GM19238 (cell line): ENCODE measurements around the gene TSPAN5.
"Not testable (repeated sequence)": the region's sequence is repeated elsewhere in the genome, so short reads cannot be mapped to it uniquely, and the experiment has no call there.

Experiments used
- DNase-seq: peaks from one replicate; pipeline ENCODE4 v3.0.0; 2011; ENCODE audit warnings: low spot score; ENCODE audit not compliant: insufficient read length

Gene TSPAN5

GRCh38 chr4:98466868-98467599, 191.4 kb downstream of the TSPAN5 start:
- no peak for DNase-seq

- DNase-seq = no peak
Measured at GRCh38 chr4:98462487-98462886, 195.9 kb downstream of the TSPAN5 start.

DNA sequence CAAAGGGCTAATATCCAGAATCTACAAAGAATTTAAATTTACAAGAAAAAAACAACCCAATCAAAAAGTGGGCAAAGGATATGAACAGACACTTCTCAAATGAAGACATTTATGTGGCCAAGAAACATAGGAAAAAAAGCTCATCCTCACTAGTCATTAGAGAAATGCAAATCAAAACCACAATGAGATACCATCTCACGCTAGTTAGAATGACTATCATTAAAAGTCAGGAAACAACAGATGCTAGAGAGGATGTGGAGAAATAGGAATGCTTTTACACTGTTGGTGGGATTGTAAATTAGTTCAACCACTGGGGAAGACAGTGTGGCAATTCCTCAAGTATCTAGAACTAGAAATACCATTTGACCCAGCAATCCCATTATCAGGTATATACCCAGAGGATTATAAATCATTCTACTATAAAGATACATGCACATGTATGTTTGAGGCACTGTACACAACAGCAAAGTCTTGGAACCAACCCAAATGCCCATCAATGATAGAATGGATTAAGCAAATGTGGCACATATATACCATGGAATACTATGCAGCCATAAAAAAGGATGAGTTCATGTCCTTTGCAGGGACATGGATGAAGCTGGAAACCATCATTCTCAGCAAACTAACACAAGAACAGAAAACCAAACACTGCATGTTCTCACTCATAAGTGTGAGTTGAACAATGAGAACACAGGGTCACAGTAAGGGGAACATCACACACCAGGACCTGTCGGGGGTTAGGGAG, 197.1 kb downstream of the TSPAN5 start:
- not testable (repeated sequence) for DNase-seq

DNA sequence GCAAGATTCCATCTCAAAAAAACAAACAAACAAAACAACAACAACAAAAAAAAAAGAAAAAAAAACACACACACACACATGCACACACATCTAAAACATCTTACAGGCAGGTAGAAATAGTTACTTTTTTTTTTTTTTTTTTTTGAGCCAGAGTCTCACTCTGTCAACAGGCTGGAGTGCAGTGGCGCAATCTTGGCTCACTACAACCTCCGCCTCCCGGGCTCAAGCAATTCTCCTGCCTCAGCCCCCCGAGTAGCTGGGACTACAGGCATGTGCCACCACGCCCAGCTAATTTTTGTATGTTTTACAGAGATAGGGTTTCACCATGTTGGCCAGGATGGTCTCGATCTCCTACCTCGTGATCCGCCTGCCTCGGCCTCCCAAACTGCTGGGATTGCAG, 201.0 kb downstream of the TSPAN5 start:
- DNase-seq = not testable (repeated sequence)

- no peak for DNase-seq
Measured at GRCh38 chr4:98452091-98452490, 206.3 kb downstream of the TSPAN5 start.

DNA sequence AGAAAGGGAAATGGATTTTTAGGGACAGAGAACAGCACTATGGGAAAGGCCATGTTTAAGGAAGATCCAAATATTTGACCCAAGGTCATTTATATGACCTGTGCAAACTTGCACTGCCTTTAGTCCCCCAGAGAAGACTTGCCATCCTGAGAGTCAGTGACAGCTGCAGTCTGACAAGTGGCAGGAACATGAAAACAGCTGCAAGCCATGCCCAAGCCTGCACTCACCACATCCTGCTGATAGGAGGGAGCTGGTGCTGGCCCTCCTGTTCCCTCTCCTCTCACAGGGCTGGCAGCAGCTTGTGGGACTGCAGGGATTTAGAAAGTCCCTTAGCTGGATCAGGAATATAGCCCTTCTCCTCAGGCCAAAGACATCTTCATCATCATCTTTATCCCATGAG, 209.5 kb downstream of the TSPAN5 start:
- DNase-seq = no peak

- DNase-seq = no peak
Measured at GRCh38 chr4:98447648-98448047, 210.8 kb downstream of the TSPAN5 start.

DNA sequence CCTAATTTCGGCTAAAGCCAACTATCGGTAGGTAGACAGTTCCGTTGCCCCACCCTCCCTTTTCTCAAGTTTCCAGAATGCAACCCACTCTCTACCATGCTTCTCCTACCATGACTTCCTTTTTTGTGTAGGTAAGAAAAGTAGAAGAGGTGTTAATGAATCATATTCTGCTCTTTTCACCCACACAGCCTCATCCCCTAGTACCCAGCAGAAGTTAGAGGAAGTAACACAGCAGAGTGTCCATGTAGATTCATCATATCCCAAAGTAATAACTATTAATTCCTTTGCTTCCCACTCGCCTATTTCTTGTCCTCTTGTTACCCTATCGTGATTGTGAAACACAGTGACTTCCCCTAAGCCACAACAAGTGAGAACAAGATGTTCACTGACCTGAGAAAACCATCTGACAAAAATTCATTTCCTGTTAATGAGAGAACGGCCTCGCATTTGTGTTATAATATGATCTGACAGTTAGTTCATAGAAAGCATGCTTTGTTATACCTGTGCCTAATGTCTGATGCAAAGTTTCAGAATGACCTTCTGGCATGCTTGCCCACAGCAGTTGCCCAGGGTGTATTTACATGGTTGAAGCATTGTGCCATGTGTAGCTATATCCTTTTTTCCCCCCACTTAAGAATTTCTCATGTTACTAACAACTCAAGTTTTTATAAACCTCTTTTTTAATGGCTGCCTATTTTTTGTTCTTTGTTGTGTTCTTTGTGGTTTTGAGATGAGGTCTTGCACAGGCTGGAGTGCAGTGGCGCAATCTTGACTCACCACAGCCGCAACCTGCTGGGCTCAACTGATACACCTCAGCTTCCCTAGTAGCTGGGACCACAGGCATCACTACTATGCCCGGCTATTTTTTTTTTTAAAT, 211.7 kb downstream of the TSPAN5 start:
- DNase-seq = no peak

GRCh38 chr4:98444371-98444770, 214.0 kb downstream of the TSPAN5 start:
- DNase-seq = no peak

GRCh38 chr4:98434816-98435215, 223.6 kb downstream of the TSPAN5 start:
- DNase-seq = no peak

GRCh38 chr4:98433691-98434090, 224.7 kb downstream of the TSPAN5 start:
- DNase-seq = no peak

DNA sequence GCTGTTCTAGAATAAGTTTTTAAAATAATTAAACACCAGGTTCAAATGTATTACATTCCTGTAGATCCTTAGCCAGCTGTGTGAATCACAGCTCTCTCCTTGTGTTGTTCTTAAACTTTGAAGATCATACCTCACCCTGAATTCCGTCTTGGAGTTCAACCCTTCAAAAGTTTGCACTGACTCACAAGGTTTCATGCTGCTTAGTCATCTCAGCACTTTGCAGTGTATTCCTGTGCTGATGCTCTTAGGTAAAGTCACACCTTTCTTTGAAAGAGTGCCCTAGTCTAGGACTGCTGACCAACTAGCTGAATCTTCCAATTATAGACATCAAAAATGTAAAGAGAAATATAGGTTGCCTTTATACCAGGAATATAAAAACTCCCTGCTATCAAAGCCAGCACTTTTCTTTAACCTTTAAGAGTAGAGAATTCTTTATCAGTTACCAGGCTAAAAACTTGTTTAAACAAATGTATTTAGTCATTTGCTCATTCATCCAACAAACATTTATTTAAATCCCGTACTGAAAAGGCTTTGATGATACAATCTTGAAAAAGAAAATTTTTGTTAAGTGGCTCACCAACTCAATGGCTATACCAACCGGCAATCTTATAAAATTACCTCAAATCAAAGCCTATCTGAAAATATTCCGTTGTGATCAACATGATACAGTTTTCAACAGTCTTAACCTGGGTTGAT, 227.6 kb downstream of the TSPAN5 start:
- no peak for DNase-seq

DNA sequence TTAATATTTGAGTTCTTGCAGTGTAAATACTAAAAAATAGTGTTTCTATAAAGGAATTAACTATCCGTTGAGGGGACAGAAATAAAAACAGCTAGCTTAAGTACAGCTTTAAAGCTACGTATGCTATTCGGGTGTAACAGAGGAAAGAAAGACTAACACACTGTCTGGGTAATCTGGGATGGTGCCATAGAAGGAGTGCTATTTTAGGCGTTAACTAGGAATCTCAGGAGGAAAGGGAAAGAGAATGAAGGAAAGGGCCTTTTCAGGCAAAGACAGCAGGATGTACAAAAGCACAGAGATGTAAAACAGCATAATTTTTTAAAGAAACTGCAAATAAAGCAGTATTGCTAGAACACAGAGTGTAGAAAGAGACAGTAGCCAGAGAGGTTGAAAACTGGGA, 235.4 kb downstream of the TSPAN5 start:
- no peak for DNase-seq

DNA sequence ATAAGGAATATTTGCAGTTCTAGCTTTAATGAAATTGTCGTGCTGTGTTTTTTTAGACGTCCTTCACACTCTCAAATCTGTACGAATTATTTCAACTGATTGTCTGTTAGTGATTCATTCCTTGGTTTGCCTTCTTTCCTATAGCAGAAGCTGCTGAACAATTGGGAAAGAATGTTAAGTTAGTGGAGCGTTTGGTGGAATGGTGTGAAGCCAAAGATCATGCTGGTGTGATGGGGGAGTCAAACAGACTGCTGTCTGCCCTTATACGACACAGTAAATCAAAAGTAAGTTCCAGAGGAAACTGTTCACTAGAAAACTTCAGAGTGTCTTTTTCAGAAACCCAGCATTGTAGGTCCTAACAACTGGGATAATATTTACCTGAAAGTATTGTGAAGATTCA, 237.3 kb downstream of the TSPAN5 start:
- no peak for DNase-seq
